Measurements from ENCODE around the gene BNIP3.

Gene BNIP3

GRCh38 chr10:131949041-131949862 lies 32.5 kb downstream of the BNIP3 start:
- no peak for DNase-seq

- DNase-seq = no peak
Observed at GRCh38 chr10:131948501-131948900, 33.2 kb downstream of the BNIP3 start.

- no peak for DNase-seq
Observed at GRCh38 chr10:131947631-131948347, 33.9 kb downstream of the BNIP3 start.

GRCh38 chr10:131946880-131947279 lies 34.8 kb downstream of the BNIP3 start:
- no peak for DNase-seq

- DNase-seq = no peak
Observed at GRCh38 chr10:131946321-131946751, 35.4 kb downstream of the BNIP3 start.

GRCh38 chr10:131944976-131945695 lies 36.6 kb downstream of the BNIP3 start:
- no peak for DNase-seq

- no peak for DNase-seq
Observed at GRCh38 chr10:131944412-131944811, 37.3 kb downstream of the BNIP3 start.

- no peak for DNase-seq
Observed at GRCh38 chr10:131943021-131943814, 38.5 kb downstream of the BNIP3 start.

- no peak for DNase-seq
Observed at GRCh38 chr10:131942455-131942854, 39.3 kb downstream of the BNIP3 start.

- no peak for DNase-seq
Observed at GRCh38 chr10:131938681-131939080, 43.0 kb downstream of the BNIP3 start.

GRCh38 chr10:131937836-131938235 lies 43.9 kb downstream of the BNIP3 start:
- DNase-seq = no peak

GRCh38 chr10:131936736-131937135 lies 45.0 kb downstream of the BNIP3 start:
- no peak for DNase-seq

GRCh38 chr10:131936294-131936693 lies 45.4 kb downstream of the BNIP3 start:
- no peak for DNase-seq

- no peak for DNase-seq
Observed at GRCh38 chr10:131935260-131935659, 46.5 kb downstream of the BNIP3 start.

GRCh38 chr10:131934769-131935168 lies 47.0 kb downstream of the BNIP3 start:
- DNase-seq = no peak

- no peak for DNase-seq
Observed at GRCh38 chr10:131933696-131934086, 48.0 kb downstream of the BNIP3 start.

- DNase-seq = no peak
Observed at GRCh38 chr10:131933016-131933695, 48.6 kb downstream of the BNIP3 start.

GRCh38 chr10:131931981-131932380 lies 49.7 kb downstream of the BNIP3 start:
- no peak for DNase-seq

GRCh38 chr10:131930586-131931330 lies 51.0 kb downstream of the BNIP3 start:
- DNase-seq = no peak

GRCh38 chr10:131930150-131930549 lies 51.6 kb downstream of the BNIP3 start:
- DNase-seq = no peak

GRCh38 chr10:131929122-131929845 lies 52.4 kb downstream of the BNIP3 start:
- no peak for DNase-seq

Measured in NCI-H510A treated with DMSO at 0.1 percent for 48 hours (cell line).